Panc1 (cell line): ENCODE results near the gene FAM117A. TPM values are rescaled to one million over a fixed set of nuclear protein-coding genes. Genes with fewer than 3 reads are reported as not detected.

Source experiments
- ATAC-seq: fragments of 200-7000 bp; cut with Tn5 transposase; 2 replicates; pipeline ENCODE4 v1.9.1; 2020; ENCODE audit warnings: mild to moderate bottlenecking, moderate library complexity
- BruUV-seq: library from RNA; stranded (reverse); fragments of 400-500 nt; replicated peaks from 2 replicates; lab custom pipeline; 2021; lab: Mats Ljungman, UMichigan
- CTCF ChIA-PET: fragments of 300-600 bp; sonication (Branson Sonifier 250); formaldehyde crosslinking; loops from one replicate; lab custom pipeline; 2022; ENCODE audit warnings: antibody characterized with exemption; lab: Charles Lee
- POLR2A ChIA-PET: fragments of 300-600 bp; sonication (Branson Sonifier 250); formaldehyde crosslinking; loops from one replicate; lab custom pipeline; 2022; ENCODE audit warnings: antibody characterized with exemption; lab: Charles Lee
- DNase-seq: peaks from one replicate; pipeline ENCODE4 v3.0.0-alpha.2; 2010; ENCODE audit warnings: low read depth, low spot score
- H3K27ac ChIP-seq: 2 replicates; pipeline ENCODE4 v1.5.1; 2011; ENCODE audit warnings: mild to moderate bottlenecking, low read length, inconsistent platforms
- H3K27me3 ChIP-seq: fragments of 200-500 bp; sonication (Bioruptor generic); 2 replicates; pipeline ENCODE4 v1.6.0; 2014; ENCODE audit warnings: low read length, inconsistent platforms; ENCODE audit not compliant: control insufficient read depth, insufficient read depth
- H3K36me3 ChIP-seq: fragments of 200-500 bp; sonication (Bioruptor generic); 2 replicates; pipeline ENCODE4 v1.5.1; 2014; ENCODE audit warnings: inconsistent platforms, mild to moderate bottlenecking, low read length, moderate library complexity; ENCODE audit not compliant: control insufficient read depth, insufficient read depth
- H3K4me1 ChIP-seq: 2 replicates; pipeline ENCODE4 v1.5.1; 2011; ENCODE audit warnings: inconsistent platforms, mild to moderate bottlenecking, low read length, moderate library complexity; ENCODE audit not compliant: control insufficient read depth, insufficient read depth
- H3K4me3 ChIP-seq, 2 experiments: 2 replicates each; pipeline ENCODE4 v1.5.1; 2011 to 2012; ENCODE audit warnings: low read depth in 2 of 2, low read length in 2 of 2, mild to moderate bottlenecking in 2 of 2, inconsistent platforms in 1 of 2, moderate library complexity in 1 of 2
- H3K9me3 ChIP-seq: fragments of 200-500 bp; sonication (Bioruptor generic); 2 replicates; pipeline ENCODE4 v1.5.1; 2014; ENCODE audit warnings: low read depth, mild to moderate bottlenecking, inconsistent platforms, low read length, moderate library complexity; ENCODE audit not compliant: control insufficient read depth, insufficient read depth
- POLR2AphosphoS5 ChIP-seq: IDR thresholded peaks from 2 replicates; pipeline ENCODE4 v1.6.1; 2012; ENCODE audit warnings: mild to moderate bottlenecking, low read depth, low read length, moderate library complexity
- SIN3A ChIP-seq: IDR thresholded peaks from 2 replicates; pipeline ENCODE4 v1.6.1; 2012; ENCODE audit warnings: low read depth, mild to moderate bottlenecking, low read length, moderate library complexity, borderline replicate concordance; ENCODE audit not compliant: insufficient read depth
- TCF7L2 ChIP-seq: IDR thresholded peaks from 2 replicates; pipeline ENCODE4 v1.6.1; 2011; ENCODE audit warnings: mild to moderate bottlenecking, low read depth, low read length, inconsistent platforms
- in situ Hi-C: cut with HindIII; loops from 2 replicates; pipeline ENCODE4 v1.10.0; 2016; ENCODE audit warnings: low sequenced_read_pairs, low pct_unique_long_range_greater_than_20kb
- intact Hi-C: fragments of 100-400 bp; cut with micrococcal nuclease; formaldehyde crosslinking; loops from one replicate; pipeline ENCODE4 v1.10.0; 2022; ENCODE audit not compliant: unreplicated experiment
- total RNA-seq: library from RNA; stranded (reverse); gene quantifications from one replicate; pipeline ENCODE4 v1.2.1, GENCODE V29; 2021; ENCODE audit not compliant: unreplicated experiment
- TF ChIP-seq, protein P1 (sequence below): fragments of 450-650 bp; IDR thresholded peaks from 2 replicates; pipeline ENCODE4 v1.5.1; 2017; ENCODE audit warnings: mild to moderate bottlenecking
- TF ChIP-seq, protein P2 (sequence below), 2 experiments: IDR thresholded peaks; 2 replicates each; pipeline ENCODE4 v1.6.1; 2011 to 2012; ENCODE audit warnings: low read depth in 2 of 2, control low read depth in 1 of 2, low read length in 1 of 2, mild to moderate bottlenecking in 1 of 2, moderate library complexity in 1 of 2; ENCODE audit not compliant: insufficient read depth in 1 of 2

The FAM117A gene
- total RNA-seq, 1 experiment from 2014 or later, result 8.0 TPM

DNA sequence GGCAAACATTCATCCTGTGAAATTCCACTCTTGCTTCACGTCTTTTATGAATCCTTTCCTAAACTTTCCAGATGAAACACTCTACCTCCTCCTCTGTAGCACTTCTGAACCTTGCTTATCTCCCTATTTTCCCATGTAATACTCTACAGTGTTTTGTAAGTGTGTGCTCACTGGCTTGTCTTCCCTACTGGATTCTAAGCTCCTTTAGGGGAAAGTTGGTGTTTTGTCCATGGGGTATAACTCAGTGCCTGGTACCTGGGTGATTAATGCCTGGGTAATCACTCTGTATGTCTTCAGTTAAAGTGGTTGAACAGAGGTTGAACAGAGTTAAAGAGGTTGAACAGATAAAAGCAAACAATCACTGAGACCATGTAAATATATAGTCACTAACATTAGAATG lies 20.7 kb upstream of the FAM117A start:
- Histone ChIP-seq H3K9me3 (no peaks in the 10 kb centered on the region), H3K36me3 (peaks cover 3% of the 10 kb centered on the region; the same call in 1 of the 2 replicates), H3K4me1 (peaks cover 10% of the 10 kb centered on the region), H3K27ac (no peak overlapping the region), H3K27me3 (no peaks in the 10 kb centered on the region), H3K4me3 (no peak overlapping the region)
- no peak for TF ChIP-seq TCF7L2
- TF ChIP-seq, protein P1, sequence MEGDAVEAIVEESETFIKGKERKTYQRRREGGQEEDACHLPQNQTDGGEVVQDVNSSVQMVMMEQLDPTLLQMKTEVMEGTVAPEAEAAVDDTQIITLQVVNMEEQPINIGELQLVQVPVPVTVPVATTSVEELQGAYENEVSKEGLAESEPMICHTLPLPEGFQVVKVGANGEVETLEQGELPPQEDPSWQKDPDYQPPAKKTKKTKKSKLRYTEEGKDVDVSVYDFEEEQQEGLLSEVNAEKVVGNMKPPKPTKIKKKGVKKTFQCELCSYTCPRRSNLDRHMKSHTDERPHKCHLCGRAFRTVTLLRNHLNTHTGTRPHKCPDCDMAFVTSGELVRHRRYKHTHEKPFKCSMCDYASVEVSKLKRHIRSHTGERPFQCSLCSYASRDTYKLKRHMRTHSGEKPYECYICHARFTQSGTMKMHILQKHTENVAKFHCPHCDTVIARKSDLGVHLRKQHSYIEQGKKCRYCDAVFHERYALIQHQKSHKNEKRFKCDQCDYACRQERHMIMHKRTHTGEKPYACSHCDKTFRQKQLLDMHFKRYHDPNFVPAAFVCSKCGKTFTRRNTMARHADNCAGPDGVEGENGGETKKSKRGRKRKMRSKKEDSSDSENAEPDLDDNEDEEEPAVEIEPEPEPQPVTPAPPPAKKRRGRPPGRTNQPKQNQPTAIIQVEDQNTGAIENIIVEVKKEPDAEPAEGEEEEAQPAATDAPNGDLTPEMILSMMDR, result no peak
- TF ChIP-seq SIN3A, result no peak
- TF ChIP-seq, protein P2, sequence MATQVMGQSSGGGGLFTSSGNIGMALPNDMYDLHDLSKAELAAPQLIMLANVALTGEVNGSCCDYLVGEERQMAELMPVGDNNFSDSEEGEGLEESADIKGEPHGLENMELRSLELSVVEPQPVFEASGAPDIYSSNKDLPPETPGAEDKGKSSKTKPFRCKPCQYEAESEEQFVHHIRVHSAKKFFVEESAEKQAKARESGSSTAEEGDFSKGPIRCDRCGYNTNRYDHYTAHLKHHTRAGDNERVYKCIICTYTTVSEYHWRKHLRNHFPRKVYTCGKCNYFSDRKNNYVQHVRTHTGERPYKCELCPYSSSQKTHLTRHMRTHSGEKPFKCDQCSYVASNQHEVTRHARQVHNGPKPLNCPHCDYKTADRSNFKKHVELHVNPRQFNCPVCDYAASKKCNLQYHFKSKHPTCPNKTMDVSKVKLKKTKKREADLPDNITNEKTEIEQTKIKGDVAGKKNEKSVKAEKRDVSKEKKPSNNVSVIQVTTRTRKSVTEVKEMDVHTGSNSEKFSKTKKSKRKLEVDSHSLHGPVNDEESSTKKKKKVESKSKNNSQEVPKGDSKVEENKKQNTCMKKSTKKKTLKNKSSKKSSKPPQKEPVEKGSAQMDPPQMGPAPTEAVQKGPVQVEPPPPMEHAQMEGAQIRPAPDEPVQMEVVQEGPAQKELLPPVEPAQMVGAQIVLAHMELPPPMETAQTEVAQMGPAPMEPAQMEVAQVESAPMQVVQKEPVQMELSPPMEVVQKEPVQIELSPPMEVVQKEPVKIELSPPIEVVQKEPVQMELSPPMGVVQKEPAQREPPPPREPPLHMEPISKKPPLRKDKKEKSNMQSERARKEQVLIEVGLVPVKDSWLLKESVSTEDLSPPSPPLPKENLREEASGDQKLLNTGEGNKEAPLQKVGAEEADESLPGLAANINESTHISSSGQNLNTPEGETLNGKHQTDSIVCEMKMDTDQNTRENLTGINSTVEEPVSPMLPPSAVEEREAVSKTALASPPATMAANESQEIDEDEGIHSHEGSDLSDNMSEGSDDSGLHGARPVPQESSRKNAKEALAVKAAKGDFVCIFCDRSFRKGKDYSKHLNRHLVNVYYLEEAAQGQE (IDR thresholded peaks at IDR 0.05; ENCODE audit: insufficient read depth in 1 of 2, low read depth in 2 of 2, low read length in 1 of 2), result no peak
- TF ChIP-seq POLR2AphosphoS5, result no peak
- ChIA-PET CTCF (no interaction called here), POLR2A (no interaction called here)
- BruUV-seq, result no TSS peak
- no peak for ATAC-seq
- no peak for DNase-seq
- intact Hi-C loops (no loop called here), in situ Hi-C loops (no loop called here)

DNA sequence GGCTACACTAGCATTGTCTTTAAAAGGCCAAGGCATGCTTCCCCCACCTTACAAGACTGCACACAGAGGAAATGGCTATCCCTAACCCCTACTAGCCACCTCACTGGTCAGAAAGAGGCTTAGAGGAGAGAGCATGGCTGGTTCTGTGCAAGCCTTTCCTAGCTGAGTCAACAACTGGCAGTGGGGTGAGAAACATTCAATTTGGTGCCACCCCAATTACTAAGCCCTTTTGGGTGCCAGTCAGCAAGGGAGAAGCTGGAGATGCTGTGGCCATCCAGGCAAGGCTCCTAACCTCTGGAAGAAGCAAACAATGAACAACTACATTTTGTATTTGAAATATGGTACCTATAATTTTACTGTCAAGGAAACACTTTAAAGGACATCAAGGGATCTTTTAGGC lies 19.9 kb upstream of the FAM117A start:
- ChIA-PET CTCF (no interaction called here), POLR2A (interaction anchor here (0.6 to 0.7 kb wide), 2 partner anchors 12 to 93 kb away, joined by 3 to 4 read pairs; no protein-coding TSS in a partner anchor)

More for the DNA sequence above, 19.9 kb upstream of the FAM117A start:
- no peak for TF ChIP-seq POLR2AphosphoS5
- TF ChIP-seq TCF7L2, result no peak
- TF ChIP-seq, protein P2 (IDR thresholded peaks at IDR 0.05; ENCODE audit: insufficient read depth in 1 of 2, low read depth in 2 of 2, low read length in 1 of 2), result no peak
- TF ChIP-seq, protein P1, result no peak
- TF ChIP-seq SIN3A, result no peak
- intact Hi-C loops, result no loop called here
- DNase-seq (no peak), ATAC-seq (no peak)
- no TSS peak for BruUV-seq
- H3K27ac ChIP-seq, result no peak overlapping the region
- H3K36me3 ChIP-seq, result peaks cover 3% of the 10 kb centered on the region; the same call in 1 of the 2 replicates
- H3K4me1 ChIP-seq, result peaks cover 6% of the 10 kb centered on the region
- H3K9me3 ChIP-seq, result no peaks in the 10 kb centered on the region
- H3K4me3 ChIP-seq, result no peak overlapping the region
- no peaks in the 10 kb centered on the region for H3K27me3 ChIP-seq
- in situ Hi-C loops, result no loop called here
